ENCODE data around the gene PADI4. TPM values are rescaled to one million over a fixed set of nuclear protein-coding genes. Genes with fewer than 3 reads are reported as not detected.

PADI4 gene
- total and polyA plus RNA-seq, 8 donors, result 0.77 to 13.8 (median 1.8) TPM

DNA sequence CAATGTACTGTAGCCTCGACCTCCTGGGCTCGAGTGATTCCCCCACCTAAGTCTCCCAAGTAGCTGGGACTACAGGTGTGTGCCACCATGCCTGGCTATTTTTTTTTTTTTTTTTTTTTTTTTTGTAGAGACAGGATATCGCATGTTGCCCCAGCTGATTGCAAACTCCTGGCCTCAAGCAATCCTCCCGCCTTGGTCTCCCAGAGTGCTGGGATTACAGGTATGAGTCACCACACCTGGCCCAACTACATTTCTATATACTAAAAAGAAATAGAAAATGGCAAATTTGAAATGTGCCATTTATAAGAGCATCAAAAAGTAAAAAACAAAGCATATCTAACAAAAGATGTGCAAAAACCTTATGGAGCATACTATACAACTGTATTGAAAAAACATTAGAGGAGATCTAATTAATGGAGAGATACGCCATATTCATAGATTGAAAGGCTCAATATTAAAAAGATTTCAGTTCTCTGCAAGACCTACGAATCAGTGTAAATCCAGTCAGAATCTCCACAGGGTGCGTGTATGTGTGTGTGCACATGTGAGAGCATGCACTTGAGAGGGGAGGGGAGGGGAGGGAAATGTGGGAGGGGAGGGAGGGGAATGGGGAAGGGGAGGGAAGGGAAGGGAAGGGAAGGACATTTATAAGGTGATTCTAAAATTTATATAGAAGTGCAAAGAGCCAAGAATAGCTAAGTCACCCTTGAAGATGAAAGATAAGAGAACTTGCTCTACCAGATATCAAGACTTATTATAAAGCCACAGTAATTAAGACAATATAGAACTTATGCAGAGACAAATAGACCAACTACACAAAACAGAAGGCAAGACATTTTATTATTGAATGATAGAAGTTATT is 15.5 kb upstream of the PADI4 start:
- TF ChIP-seq, protein P1, sequence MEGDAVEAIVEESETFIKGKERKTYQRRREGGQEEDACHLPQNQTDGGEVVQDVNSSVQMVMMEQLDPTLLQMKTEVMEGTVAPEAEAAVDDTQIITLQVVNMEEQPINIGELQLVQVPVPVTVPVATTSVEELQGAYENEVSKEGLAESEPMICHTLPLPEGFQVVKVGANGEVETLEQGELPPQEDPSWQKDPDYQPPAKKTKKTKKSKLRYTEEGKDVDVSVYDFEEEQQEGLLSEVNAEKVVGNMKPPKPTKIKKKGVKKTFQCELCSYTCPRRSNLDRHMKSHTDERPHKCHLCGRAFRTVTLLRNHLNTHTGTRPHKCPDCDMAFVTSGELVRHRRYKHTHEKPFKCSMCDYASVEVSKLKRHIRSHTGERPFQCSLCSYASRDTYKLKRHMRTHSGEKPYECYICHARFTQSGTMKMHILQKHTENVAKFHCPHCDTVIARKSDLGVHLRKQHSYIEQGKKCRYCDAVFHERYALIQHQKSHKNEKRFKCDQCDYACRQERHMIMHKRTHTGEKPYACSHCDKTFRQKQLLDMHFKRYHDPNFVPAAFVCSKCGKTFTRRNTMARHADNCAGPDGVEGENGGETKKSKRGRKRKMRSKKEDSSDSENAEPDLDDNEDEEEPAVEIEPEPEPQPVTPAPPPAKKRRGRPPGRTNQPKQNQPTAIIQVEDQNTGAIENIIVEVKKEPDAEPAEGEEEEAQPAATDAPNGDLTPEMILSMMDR (IDR thresholded peaks at IDR 0.05), result no peak
- DNase-seq (no peak), ATAC-seq (no peak)

DNA sequence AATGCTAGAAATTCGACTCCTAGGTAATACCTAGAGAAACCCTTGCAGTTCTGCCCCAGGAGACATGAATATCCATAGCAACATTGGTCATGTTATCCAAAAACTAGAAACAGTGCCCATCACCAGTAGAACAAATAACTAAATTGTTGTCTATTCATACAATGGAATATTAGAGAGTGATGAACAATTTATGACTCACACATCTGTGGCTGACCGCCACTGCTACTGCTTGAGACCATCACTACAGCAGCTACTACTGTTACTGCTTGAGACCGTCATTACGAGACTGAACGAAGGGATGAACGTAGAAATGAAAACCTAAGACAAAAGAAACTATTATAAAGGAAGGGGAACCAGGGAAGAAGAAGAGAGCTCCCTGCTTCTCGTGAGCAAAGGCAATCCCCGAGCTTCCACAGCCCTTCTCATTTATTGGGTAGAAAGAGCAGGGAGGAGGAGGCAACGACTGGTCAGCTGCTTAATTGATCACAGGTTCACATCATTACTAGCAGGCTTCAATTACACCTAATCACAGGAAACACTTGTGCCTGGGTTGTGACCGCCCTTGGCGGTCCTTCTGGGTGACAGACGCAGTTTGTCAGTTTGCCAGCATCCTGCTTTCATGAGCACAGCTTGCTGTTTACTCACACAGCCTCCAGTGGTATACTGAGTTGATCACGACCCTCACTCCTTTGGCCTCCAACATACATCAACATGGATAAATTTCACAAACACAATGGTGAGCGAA is 14.1 kb upstream of the PADI4 start:
- Histone ChIP-seq H3K4me1 (peaks cover 0 to 6% of the 10 kb centered on the region in 2 donors), H3K27ac (no peak overlapping the region), H3K27me3 (peaks cover 0 to 27% of the 10 kb centered on the region in 2 donors), H3K4me3 (no peak overlapping the region), H3K36me3 (no peaks in the 10 kb centered on the region), H3K9me3 (no peaks in the 10 kb centered on the region)
- intact Hi-C loops (cut with DNase I), result no loop called here
- no peak for ATAC-seq
- TF ChIP-seq, protein P1 (IDR thresholded peaks at IDR 0.05), result no peak
- DNase-seq, result no peak

More for the DNA sequence above, 15.5 kb upstream of the PADI4 start:
- H3K4me1 ChIP-seq, result peaks cover 0 to 9% of the 10 kb centered on the region in 2 donors
- peaks cover 0 to 35% of the 10 kb centered on the region in 2 donors for H3K27me3 ChIP-seq
- intact Hi-C loops (cut with DNase I), result no loop called here
- H3K9me3 ChIP-seq, result no peaks in the 10 kb centered on the region
- no peaks in the 10 kb centered on the region for H3K36me3 ChIP-seq
- no peak overlapping the region for H3K4me3 ChIP-seq
- H3K27ac ChIP-seq, result no peak overlapping the region

DNA sequence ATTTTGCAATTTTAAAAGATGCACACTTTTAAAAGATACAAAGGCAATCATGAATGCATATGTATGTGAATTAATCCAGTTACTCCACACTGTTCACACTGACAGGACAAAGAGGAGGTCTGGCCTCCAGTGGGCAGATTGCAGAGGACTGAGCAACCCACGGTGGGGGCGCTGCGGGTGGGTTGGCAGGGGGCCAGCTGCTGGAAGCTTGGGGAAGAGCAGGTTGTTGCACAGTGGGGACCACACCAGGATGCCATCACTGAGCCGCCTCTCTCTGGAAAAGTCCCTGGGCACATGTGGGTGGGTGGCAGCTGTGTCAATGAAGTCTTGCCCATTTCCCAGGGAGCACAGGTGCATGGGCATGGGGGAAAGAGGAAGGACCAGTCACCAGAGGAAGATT is 12.7 kb upstream of the PADI4 start:
- ATAC-seq (no peak), DNase-seq (no peak)
- H3K36me3 ChIP-seq, result no peaks in the 10 kb centered on the region
- peaks cover 0 to 6% of the 10 kb centered on the region in 2 donors for H3K4me1 ChIP-seq
- intact Hi-C loops (cut with DNase I), result no loop called here
- H3K9me3 ChIP-seq, result no peaks in the 10 kb centered on the region
- peaks cover 0 to 18% of the 10 kb centered on the region in 2 donors for H3K27me3 ChIP-seq
- no peak overlapping the region for H3K27ac ChIP-seq
- TF ChIP-seq, protein P1 (IDR thresholded peaks at IDR 0.05), result no peak
- no peak overlapping the region for H3K4me3 ChIP-seq

DNA sequence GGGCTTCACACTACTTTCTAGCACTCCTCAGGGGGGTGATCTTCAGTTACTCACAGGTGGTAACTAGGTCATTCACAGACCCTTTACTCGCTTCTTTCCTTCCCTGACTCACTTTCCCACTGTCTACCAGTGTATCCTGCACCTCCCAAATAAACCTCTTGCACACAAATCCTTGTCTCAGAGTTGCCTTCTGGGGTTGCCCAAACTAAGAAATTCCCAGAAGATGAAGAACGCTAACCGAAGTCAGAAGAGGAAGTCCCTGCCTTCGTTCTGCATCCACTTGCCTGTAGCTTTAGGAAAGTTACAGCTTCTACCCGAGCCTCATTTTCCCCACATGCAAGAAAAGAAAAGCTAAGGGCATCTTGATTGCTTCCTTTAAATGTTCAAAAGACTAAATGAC is 11.9 kb upstream of the PADI4 start:
- intact Hi-C loops (cut with DNase I), result no loop called here
- ATAC-seq (no peak), DNase-seq (no peak)
- peaks cover 0 to 10% of the 10 kb centered on the region in 2 donors for H3K27me3 ChIP-seq
- H3K36me3 ChIP-seq, result no peaks in the 10 kb centered on the region
- H3K4me3 ChIP-seq, result no peak overlapping the region
- peaks cover 0 to 6% of the 10 kb centered on the region in 2 donors for H3K4me1 ChIP-seq
- TF ChIP-seq, protein P1 (IDR thresholded peaks at IDR 0.05), result no peak
- no peak overlapping the region for H3K27ac ChIP-seq
- peaks cover 0 to 5% of the 10 kb centered on the region in 2 donors for H3K9me3 ChIP-seq

DNA sequence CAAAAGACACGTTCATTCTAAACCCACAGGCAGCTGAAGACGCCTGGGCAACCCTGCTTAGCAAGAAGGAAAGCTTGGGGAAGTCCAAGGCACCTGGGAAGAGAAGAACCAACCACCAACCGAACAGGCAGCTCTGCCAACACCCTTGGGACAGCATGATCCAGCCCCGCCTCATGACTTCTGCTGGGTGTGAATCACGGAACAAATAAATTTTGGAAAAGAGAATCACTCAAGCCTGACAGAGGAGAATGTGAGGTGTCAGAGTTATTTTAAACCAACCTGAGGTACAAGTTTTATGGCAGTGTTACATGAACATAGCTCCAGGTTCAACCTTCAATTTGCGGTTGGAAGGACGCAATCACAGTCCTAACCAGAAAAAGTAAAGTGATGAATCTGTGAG is 10.0 kb upstream of the PADI4 start:
- no peak for ATAC-seq
- Histone ChIP-seq H3K4me1 (peaks cover 0 to 6% of the 10 kb centered on the region in 2 donors), H3K36me3 (no peaks in the 10 kb centered on the region), H3K27me3 (peaks cover 0 to 6% of the 10 kb centered on the region in 2 donors), H3K4me3 (no peak overlapping the region), H3K9me3 (peaks cover 0 to 15% of the 10 kb centered on the region in 2 donors), H3K27ac (no peak overlapping the region)
- intact Hi-C loops (cut with DNase I), result no loop called here
- no peak for DNase-seq
- TF ChIP-seq, protein P1 (IDR thresholded peaks at IDR 0.05), result no peak

All from left lung (tissue), 10 donors.